Inferior parietal cortex (tissue), 1 donor: ENCODE results near the gene TGM2.

Experiments used
- DNase-seq: peaks from one replicate; pipeline ENCODE4 v3.0.0-alpha.2; 2016; ENCODE audit errors: extremely low spot score

Gene TGM2

GRCh38 chr20:38165089-38165965, at the start of gene TGM2:
Gene TGM2, minus strand, starts transcription at chr20:38165270. Its CDS starts 72 bp downstream, at chr20:38165198.
- DNase-seq = no peak

- no peak for DNase-seq
These were observed 49.5 kb upstream of the TGM2 start for GRCh38 chr20:38214256-38215193.

- DNase-seq = no peak
These were observed 48.5 kb upstream of the TGM2 start for GRCh38 chr20:38213607-38213940.

- no peak for DNase-seq
These were observed 47.9 kb upstream of the TGM2 start for GRCh38 chr20:38212806-38213606.

GRCh38 chr20:38211200-38212097, 46.4 kb upstream of the TGM2 start:
- no peak for DNase-seq

- DNase-seq = no peak
These were observed 45.7 kb upstream of the TGM2 start for GRCh38 chr20:38210741-38211140.

GRCh38 chr20:38209736-38210405, 44.8 kb upstream of the TGM2 start:
- DNase-seq = no peak

- DNase-seq = no peak
These were observed 44.1 kb upstream of the TGM2 start for GRCh38 chr20:38209054-38209675.

GRCh38 chr20:38208523-38208922, 43.5 kb upstream of the TGM2 start:
- no peak for DNase-seq

GRCh38 chr20:38208088-38208487, 43.0 kb upstream of the TGM2 start:
- no peak for DNase-seq

- no peak for DNase-seq
These were observed 42.6 kb upstream of the TGM2 start for GRCh38 chr20:38207621-38208020.

- DNase-seq = no peak
These were observed 39.9 kb upstream of the TGM2 start for GRCh38 chr20:38205001-38205400.

GRCh38 chr20:38203981-38204357, 38.9 kb upstream of the TGM2 start:
- DNase-seq = no peak

GRCh38 chr20:38203337-38203980, 38.4 kb upstream of the TGM2 start:
- DNase-seq = no peak

GRCh38 chr20:38202982-38203293, 37.9 kb upstream of the TGM2 start:
- DNase-seq = no peak

- no peak for DNase-seq
These were observed 37.3 kb upstream of the TGM2 start for GRCh38 chr20:38202153-38202981.

GRCh38 chr20:38201356-38201755, 36.3 kb upstream of the TGM2 start:
- DNase-seq = no peak

- no peak for DNase-seq
These were observed 35.6 kb upstream of the TGM2 start for GRCh38 chr20:38200646-38201045.
